ENCODE measurements around the gene GPC2.

The GPC2 gene

GRCh38 chr7:100122067-100122466, 55.1 kb downstream of the GPC2 start:
- DNase-seq (ENCODE audit: low read depth in 1 of 2, low spot score in 1 of 2), result no peak

DNA sequence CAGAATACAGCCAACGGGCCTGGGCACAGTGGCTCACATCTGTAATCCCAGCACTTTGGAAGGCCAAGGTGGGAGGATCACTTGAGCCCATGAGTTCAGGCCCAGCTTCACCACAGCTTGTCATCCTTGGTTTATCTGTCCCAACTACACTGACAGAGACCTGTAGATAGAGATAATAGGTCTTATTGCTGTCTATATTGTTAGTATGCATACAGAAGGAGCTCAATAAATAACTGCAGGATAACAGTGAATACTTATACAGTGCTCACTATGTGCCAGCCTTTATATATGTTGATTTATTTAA, 56.5 kb downstream of the GPC2 start:
- DNase-seq (ENCODE audit: low read depth in 1 of 2, low spot score in 1 of 2), result no peak

DNA sequence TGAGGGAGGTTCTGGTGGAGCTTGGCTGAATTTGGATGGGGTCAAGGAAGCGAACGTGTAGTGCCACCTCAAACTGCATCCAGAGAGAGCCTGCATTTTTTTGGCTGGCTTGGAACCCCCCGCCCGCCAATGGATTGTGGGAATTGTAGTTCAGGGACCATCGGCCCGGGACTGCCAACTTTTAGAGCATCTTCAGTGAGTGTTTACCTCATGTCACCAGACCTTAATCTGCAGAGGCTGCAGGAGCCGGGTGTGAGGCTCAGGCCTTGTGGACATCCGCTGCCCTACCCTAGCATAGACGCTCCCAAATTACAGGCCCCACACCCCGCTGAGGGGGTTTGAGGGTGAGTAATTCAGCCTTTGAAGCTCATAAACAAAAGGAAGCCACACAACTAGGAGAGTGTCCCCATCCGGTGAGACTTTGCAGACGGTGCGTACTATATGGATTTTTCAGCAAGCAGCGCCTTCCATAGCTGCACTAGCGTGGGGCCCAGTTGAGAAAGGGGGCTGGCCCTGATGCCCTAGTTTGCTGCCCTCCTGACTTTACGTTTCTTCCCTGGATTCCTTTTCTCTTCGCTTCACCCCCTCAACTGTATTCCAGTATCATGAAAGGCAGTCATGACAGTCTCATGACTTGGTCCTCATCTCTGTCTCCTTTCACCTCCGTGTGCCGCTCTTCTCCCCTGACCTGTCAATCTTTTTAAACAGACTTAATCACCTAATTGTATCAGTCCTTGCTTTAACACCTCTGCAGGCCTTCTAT, 57.0 kb downstream of the GPC2 start:
- DNase-seq (ENCODE audit: low read depth in 1 of 2, low spot score in 1 of 2), result peak; percentile 49 to 52

Data from stimulated activated CD4-positive, alpha-beta T cell treated with anti-CD3 and anti-CD28 coated beads, Interleukin-15, amount 100 ng/mL, for 1 hour (primary cell).